Epithelial cell of proximal tubule (primary cell): ENCODE results near the gene SCAANT1. TPM values are rescaled to one million over a fixed set of nuclear protein-coding genes. Genes with fewer than 3 reads are reported as not detected.

Source experiments
- DNase-seq: peaks from one replicate; pipeline ENCODE4 v3.0.0-alpha.2; 2011; ENCODE audit warnings: low read depth
- H3K4me3 ChIP-seq: 2 replicates; pipeline ENCODE4 v1.5.1; 2011; ENCODE audit warnings: low read depth, mild to moderate bottlenecking, low read length
- CTCF ChIP-seq: conservative IDR thresholded peaks from 2 replicates; pipeline ENCODE4 v1.5.1; 2012; ENCODE audit warnings: low read depth, mild to moderate bottlenecking, low read length
- total RNA-seq: library from RNA; depleted of rRNA; stranded (reverse); fragments of >200 nt; gene quantifications from 2 replicates; pipeline ENCODE4 v1.2.3, GENCODE V29; 2015

Gene SCAANT1
- total RNA-seq, 1 donor from 2014 or later: not detected

GRCh38 chr3:63934041-63934866, 22.1 kb upstream of the SCAANT1 start:
- H3K4me3 ChIP-seq: no peak overlapping the region
- no peak for TF ChIP-seq CTCF
- DNase-seq: no peak

- H3K4me3 ChIP-seq: no peak overlapping the region
- DNase-seq: no peak
- TF ChIP-seq CTCF: no peak
Observed at GRCh38 chr3:63933459-63933858, 21.3 kb upstream of the SCAANT1 start.

- H3K4me3 ChIP-seq: no peak overlapping the region
- no peak for TF ChIP-seq CTCF
- DNase-seq: no peak
Observed at GRCh38 chr3:63932509-63933212, 20.5 kb upstream of the SCAANT1 start.

GRCh38 chr3:63931290-63931689, 19.1 kb upstream of the SCAANT1 start:
- no peak overlapping the region for H3K4me3 ChIP-seq
- DNase-seq: no peak
- TF ChIP-seq CTCF: no peak

- no peak overlapping the region for H3K4me3 ChIP-seq
- no peak for TF ChIP-seq CTCF
- no peak for DNase-seq
Observed at GRCh38 chr3:63927422-63928280, 15.5 kb upstream of the SCAANT1 start.

GRCh38 chr3:63926309-63926708, 14.1 kb upstream of the SCAANT1 start:
- no peak for DNase-seq
- no peak for TF ChIP-seq CTCF
- H3K4me3 ChIP-seq: no peak overlapping the region
